NCI-H748 treated with DMSO at 0.1 percent for 48 hours (cell line): ENCODE results near the gene HNRNPH2.

Source experiments
- DNase-seq: peaks from one replicate; lab custom pipeline; 2025; lab: John Stamatoyannopoulos, UW

HNRNPH2 gene

GRCh38 chrX:101460669-101461068, 52.6 kb downstream of the HNRNPH2 start:
- DNase-seq: no peak

GRCh38 chrX:101462892-101463291, 54.9 kb downstream of the HNRNPH2 start:
- DNase-seq: peak; percentile 0
